PC-3 (cell line): ENCODE results near the gene RASSF4. TPM values are rescaled to one million over a fixed set of nuclear protein-coding genes. Genes with fewer than 3 reads are reported as not detected.

Experiments used
- ATAC-seq: fragments of 200-7000 bp; cut with Tn5 transposase; 2 replicates; pipeline ENCODE4 v1.9.1; 2020; ENCODE audit warnings: mild to moderate bottlenecking, moderate library complexity
- BruUV-seq: library from RNA; stranded (reverse); fragments of 400-500 nt; replicated peaks from 2 replicates; lab custom pipeline; 2021; lab: Mats Ljungman, UMichigan
- CTCF ChIA-PET: fragments of 300-600 bp; sonication (Branson Sonifier 250); formaldehyde crosslinking; loops from one replicate; lab custom pipeline; 2022; ENCODE audit warnings: antibody characterized with exemption; lab: Charles Lee
- POLR2A ChIA-PET: fragments of 300-600 bp; sonication (Branson Sonifier 250); formaldehyde crosslinking; loops from one replicate; lab custom pipeline; 2022; ENCODE audit warnings: antibody characterized with exemption; ENCODE audit not compliant: unreplicated experiment; lab: Charles Lee
- DNase-seq: peaks from one replicate; pipeline ENCODE4 v3.0.0-alpha.2; 2015
- H2AFZ ChIP-seq: fragments of 300-600 bp; sonication (generic); 2 replicates; pipeline ENCODE4 v1.6.0; 2016; ENCODE audit warnings: antibody characterized with exemption, low read length
- H3F3A ChIP-seq: fragments of 300-600 bp; sonication (generic); one replicate; pipeline ENCODE4 v1.6.0; 2017; ENCODE audit warnings: antibody characterized with exemption, low read length, control low read depth, mild to moderate bottlenecking; ENCODE audit not compliant: unreplicated experiment
- H3K27ac ChIP-seq: fragments of 300-600 bp; sonication (generic); 2 replicates; pipeline ENCODE4 v1.5.1; 2016; ENCODE audit warnings: mild to moderate bottlenecking, low read length
- H3K27me3 ChIP-seq: fragments of 300-600 bp; sonication (generic); 2 replicates; pipeline ENCODE4 v1.6.1; 2016; ENCODE audit warnings: low read length, mixed read lengths
- H3K36me3 ChIP-seq: fragments of 300-600 bp; sonication (generic); 2 replicates; pipeline ENCODE4 v1.6.1; 2016; ENCODE audit warnings: low read depth, mixed run types, low read length, mixed read lengths
- H3K4me1 ChIP-seq: fragments of 300-600 bp; sonication (generic); 2 replicates; pipeline ENCODE4 v1.5.1; 2016; ENCODE audit warnings: low read length; ENCODE audit not compliant: insufficient read depth
- H3K4me2 ChIP-seq: fragments of 300-600 bp; sonication (generic); 2 replicates; pipeline ENCODE4 v1.6.0; 2016; ENCODE audit warnings: low read length
- H3K4me3 ChIP-seq: fragments of 300-600 bp; sonication (generic); 2 replicates; pipeline ENCODE4 v1.5.1; 2016; ENCODE audit warnings: mild to moderate bottlenecking, low read length, mixed read lengths
- H3K79me2 ChIP-seq: fragments of 300-600 bp; sonication (generic); 2 replicates; pipeline ENCODE4 v1.6.1; 2017; ENCODE audit warnings: low read length, mixed read lengths
- H3K9ac ChIP-seq: fragments of 300-600 bp; sonication (generic); 2 replicates; pipeline ENCODE4 v1.6.0; 2016; ENCODE audit warnings: mild to moderate bottlenecking, low read length
- H3K9me2 ChIP-seq: fragments of 300-600 bp; sonication (generic); replicated peaks from 2 replicates; pipeline ENCODE4 v1.6.1; 2016; ENCODE audit warnings: mixed run types, low read length, mixed read lengths
- H3K9me3 ChIP-seq: fragments of 300-600 bp; sonication (generic); 2 replicates; pipeline ENCODE4 v1.6.1; 2016; ENCODE audit warnings: low read length, mixed read lengths
- H4K20me1 ChIP-seq: fragments of 300-600 bp; sonication (generic); 2 replicates; pipeline ENCODE4 v1.6.1; 2016; ENCODE audit warnings: low read length, mixed read lengths
- CTCF ChIP-seq: fragments of 300-600 bp; sonication (generic); conservative IDR thresholded peaks from 2 replicates; pipeline ENCODE4 v1.5.1; 2017; ENCODE audit warnings: antibody characterized with exemption, low read depth, mild to moderate bottlenecking, low read length
- EZH2 ChIP-seq: fragments of 300-600 bp; sonication (generic); IDR thresholded peaks from one replicate; pipeline ENCODE4 v1.6.1; 2017; ENCODE audit warnings: antibody characterized with exemption, mild to moderate bottlenecking, low read length; ENCODE audit not compliant: unreplicated experiment
- EZH2phosphoT487 ChIP-seq: fragments of 300-600 bp; sonication (generic); IDR thresholded peaks from 2 replicates; pipeline ENCODE4 v1.6.1; 2018; ENCODE audit warnings: mild to moderate bottlenecking, antibody characterized with exemption, low read length, borderline replicate concordance
- intact Hi-C: fragments of 100-400 bp; cut with micrococcal nuclease; formaldehyde crosslinking; loops from 2 replicates; pipeline ENCODE4 v1.9.0; 2023
- total RNA-seq: library from RNA; depleted of rRNA; stranded (reverse); fragments of >200 nt; gene quantifications from 2 replicates; pipeline ENCODE4 v1.2.3, GENCODE V29; 2014

RASSF4 gene
- total RNA-seq, 1 experiment from 2014 or later: 8.7 TPM

- Histone ChIP-seq H3K36me3 (no peaks in the 10 kb centered on the region), H3K27me3 (peaks cover 91% of the 10 kb centered on the region), H2AFZ (no peak overlapping the region), H3K9me3 (no peaks in the 10 kb centered on the region), H3F3A (no peaks in the 10 kb centered on the region), H3K4me2 (no peak overlapping the region), H3K4me1 (no peaks in the 10 kb centered on the region), H3K79me2 (no peaks in the 10 kb centered on the region), H3K4me3 (no peak overlapping the region), H3K9ac (no peak overlapping the region), H4K20me1 (no peaks in the 10 kb centered on the region), H3K27ac (no peak overlapping the region), H3K9me2 (no peaks in the 10 kb centered on the region)
- ChIA-PET POLR2A (no interaction called here), CTCF (no interaction called here)
- intact Hi-C loops: no loop called here
- no TSS peak for BruUV-seq
- DNase-seq (no peak), ATAC-seq (no peak)
- TF ChIP-seq CTCF (no peak), EZH2phosphoT487 (no peak), EZH2 (no peak)
Measured at GRCh38 chr10:44910602-44911001, 49.0 kb upstream of the RASSF4 start.

- Histone ChIP-seq H2AFZ (no peak within 1 kb of the TSS), H3K9me2 (no peaks in the 10 kb centered on the region), H3K79me2 (no peaks in the 10 kb centered on the region), H3K4me1 (no peaks in the 10 kb centered on the region), H3K27ac (no peak within 1 kb of the TSS), H4K20me1 (no peaks in the 10 kb centered on the region), H3K4me3 (no peak within 1 kb of the TSS), H3K36me3 (no peaks in the 10 kb centered on the region), H3F3A (no peaks in the 10 kb centered on the region), H3K9me3 (no peaks in the 10 kb centered on the region), H3K4me2 (no peak within 1 kb of the TSS), H3K9ac (no peak within 1 kb of the TSS), H3K27me3 (peaks cover 91% of the 10 kb centered on the region)
- no TSS peak for BruUV-seq
- ATAC-seq (no peak; the same call in 1 of the 2 replicates), DNase-seq (no peak)
- POLR2A ChIA-PET: no interaction called here
- intact Hi-C loops: no loop called here
- no peak for TF ChIP-seq EZH2
- no peak for TF ChIP-seq CTCF
- no peak for TF ChIP-seq EZH2phosphoT487
- CTCF ChIA-PET: no interaction called here
Measured at GRCh38 chr10:44911081-44911540, 48.5 kb upstream of the RASSF4 start, which contains the start of gene TMEM72. Gene TMEM72, plus strand, starts transcription at chr10:44911337. Its CDS starts 176 bp downstream, at chr10:44911513.

- Histone ChIP-seq H3K4me2 (no peak overlapping the region), H3K4me1 (no peaks in the 10 kb centered on the region), H2AFZ (no peak overlapping the region), H3K36me3 (no peaks in the 10 kb centered on the region), H3K9ac (no peak overlapping the region), H4K20me1 (no peaks in the 10 kb centered on the region), H3K9me3 (no peaks in the 10 kb centered on the region), H3K27me3 (peaks cover 92% of the 10 kb centered on the region), H3F3A (no peaks in the 10 kb centered on the region), H3K79me2 (no peaks in the 10 kb centered on the region), H3K9me2 (no peaks in the 10 kb centered on the region), H3K4me3 (no peak overlapping the region), H3K27ac (no peak overlapping the region)
- POLR2A ChIA-PET: no interaction called here
- intact Hi-C loops: no loop called here
- TF ChIP-seq CTCF (no peak), EZH2phosphoT487 (no peak), EZH2 (no peak)
- no peak for ATAC-seq
- no TSS peak for BruUV-seq
- DNase-seq: no peak
- CTCF ChIA-PET: no interaction called here
Measured at GRCh38 chr10:44911951-44912350, 47.7 kb upstream of the RASSF4 start.
